HG02938 (cell line): Measurements from ENCODE around the gene PDGFRA.
"Not testable (repeated sequence)": the region's sequence is repeated elsewhere in the genome, so short reads cannot be mapped to it uniquely, and the experiment has no call there.

Experiments used
- ATAC-seq: cut with Tn5 transposase; IDR thresholded peaks from one replicate; pipeline ENCODE4 v1.9.1; 2021; ENCODE audit warnings: mild to moderate bottlenecking, moderate library complexity; ENCODE audit not compliant: unreplicated experiment

PDGFRA gene

DNA sequence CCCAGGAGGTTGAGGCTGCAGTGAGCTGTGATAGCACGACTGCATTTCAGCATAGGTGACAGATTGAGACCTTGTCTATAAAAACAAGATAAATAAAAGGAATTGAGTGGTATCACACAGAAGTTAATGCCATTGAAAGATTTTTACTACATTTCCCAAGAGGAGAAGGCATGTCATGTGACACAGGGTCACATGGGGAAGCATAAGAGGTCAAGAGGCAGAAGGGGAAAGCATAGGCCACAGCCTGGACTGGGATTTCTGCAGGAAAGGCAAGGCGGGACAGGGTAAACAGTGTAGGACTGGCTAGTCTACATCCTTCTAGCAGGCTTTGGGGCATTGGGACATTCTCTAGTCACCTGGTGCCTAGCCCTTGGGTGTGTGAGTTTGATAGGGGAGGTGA, 88.6 kb downstream of the PDGFRA start:
- no peak for ATAC-seq

- ATAC-seq = no peak
These were observed 89.8 kb downstream of the PDGFRA start for GRCh38 chr4:54318904-54319303.

GRCh38 chr4:54320826-54321685, 92.0 kb downstream of the PDGFRA start:
- no peak for ATAC-seq

DNA sequence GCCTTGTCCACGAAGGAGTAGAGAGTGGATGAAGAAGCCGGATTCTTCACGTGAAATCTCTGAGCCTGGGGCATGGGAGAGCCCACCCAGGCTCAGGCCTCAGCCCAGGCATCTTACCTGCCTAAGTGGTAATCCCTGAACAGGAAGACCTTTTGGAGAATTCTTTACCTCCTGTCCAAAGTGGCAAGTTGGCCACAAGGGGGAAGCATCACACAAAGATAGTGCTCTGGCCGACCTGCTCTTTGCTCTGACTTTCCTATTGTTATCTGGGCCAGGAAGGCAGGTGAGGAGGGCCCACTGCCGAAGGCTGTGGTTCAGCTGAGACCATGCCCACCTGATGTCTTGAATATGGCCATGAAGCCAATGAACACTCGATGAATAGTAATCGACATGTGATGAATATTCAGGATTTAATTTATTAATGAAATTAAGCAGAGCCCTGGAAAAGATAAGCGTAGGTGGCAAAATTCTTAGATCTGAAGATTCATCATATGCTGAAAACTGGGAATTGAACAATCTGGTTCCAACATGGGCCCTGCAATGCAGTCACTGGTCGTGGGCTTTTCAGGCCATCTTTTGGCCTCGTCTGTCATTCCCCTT, 93.8 kb downstream of the PDGFRA start:
- peak; percentile 84 for ATAC-seq

DNA sequence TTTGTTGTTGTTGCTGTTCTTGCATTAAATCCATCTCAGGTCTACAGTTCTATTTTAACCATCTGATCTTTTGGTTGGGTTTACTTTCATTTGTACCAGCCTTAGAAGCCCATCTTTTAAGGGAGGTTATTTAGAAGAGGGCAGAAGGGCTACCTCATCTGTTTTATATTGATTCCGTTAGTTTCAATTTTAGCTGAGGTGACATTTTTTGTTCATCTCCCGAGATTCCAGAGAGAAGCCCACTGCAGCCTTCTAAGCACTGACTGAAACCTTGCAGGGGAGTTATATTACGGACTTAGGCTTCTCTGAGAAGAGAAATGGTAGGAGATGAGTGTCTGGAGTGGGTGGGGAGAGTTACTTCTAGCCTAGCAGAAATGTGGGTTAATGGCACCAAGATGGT, 101.8 kb downstream of the PDGFRA start:
- ATAC-seq = no peak

GRCh38 chr4:54332542-54332941, 103.4 kb downstream of the PDGFRA start:
- ATAC-seq = no peak

DNA sequence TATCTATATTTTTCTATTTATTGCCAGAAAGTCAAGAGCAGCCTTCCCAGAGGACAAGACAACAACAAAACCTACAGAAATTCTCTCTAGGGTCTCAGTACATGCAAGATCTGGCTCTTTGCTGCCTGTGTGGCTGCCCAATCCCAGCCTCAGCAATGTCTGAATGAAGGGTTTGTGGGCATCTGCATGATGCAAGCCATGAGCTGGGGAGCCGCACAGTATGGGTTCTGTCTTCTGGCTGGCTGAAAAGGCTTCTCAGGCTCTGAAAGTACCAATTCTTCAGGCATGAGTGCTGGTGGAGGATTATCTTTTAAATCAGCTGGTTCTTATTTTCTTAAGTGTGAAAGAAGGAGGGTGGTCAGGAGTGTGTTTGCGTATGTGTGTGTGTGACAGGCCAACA, 104.6 kb downstream of the PDGFRA start:
- no peak for ATAC-seq

GRCh38 chr4:54334769-54335168, 105.7 kb downstream of the PDGFRA start:
- not testable (repeated sequence) for ATAC-seq

- ATAC-seq = no peak
These were observed 107.9 kb downstream of the PDGFRA start for GRCh38 chr4:54337009-54337408.

- ATAC-seq = not testable (repeated sequence)
These were observed 113.0 kb downstream of the PDGFRA start for GRCh38 chr4:54342067-54342466.
